Measurements from ENCODE around the gene ACTR3C. TPM values are rescaled to one million over a fixed set of nuclear protein-coding genes. Genes with fewer than 3 reads are reported as not detected.
A peak's percentile ranks its signal among the peaks of the same experiment; 100 is the strongest.

The ACTR3C gene
- total RNA-seq, 1 donor from 2014 or later: 0.49 TPM

DNA sequence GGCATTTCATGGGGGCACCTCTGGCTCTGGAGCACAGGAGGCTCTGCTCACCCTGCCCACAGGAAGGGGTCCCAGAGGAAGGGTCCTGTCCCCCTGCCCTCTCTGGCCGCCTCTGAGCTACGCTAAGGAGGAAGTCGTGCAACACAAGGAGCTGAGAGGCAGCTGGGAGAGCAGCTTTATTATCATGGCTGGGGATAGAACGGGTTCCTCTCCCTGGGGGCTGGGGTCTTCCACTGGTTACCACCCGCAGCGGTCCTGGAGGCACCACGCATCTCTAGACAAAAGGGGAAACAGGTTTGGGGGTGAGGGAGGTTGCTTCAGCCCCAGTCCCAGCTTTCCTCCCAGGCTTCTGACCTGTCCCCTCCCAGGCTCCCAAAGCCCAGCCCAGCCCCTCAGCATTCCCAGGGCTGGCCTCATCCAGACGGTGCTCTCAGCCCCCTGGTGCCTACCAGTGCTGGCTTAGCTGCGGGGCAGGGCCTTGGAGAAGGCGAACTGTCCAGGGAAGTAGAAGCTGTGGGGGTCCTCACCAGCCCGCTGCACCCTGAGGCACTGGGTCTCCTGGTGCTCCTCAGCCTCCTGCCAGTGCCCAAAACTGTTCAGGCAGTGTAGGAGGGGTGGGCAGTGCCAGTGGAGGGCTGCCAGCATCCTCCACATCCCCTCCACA lies 15.0 kb upstream of the ACTR3C start:
- DNase-seq (ENCODE audit: low read depth, low spot score): no peak
- H3K4me1 Mint-ChIP-seq: peaks cover 21% of the 10 kb centered on the region
- no peaks in the 10 kb centered on the region for H3K9me3 Mint-ChIP-seq
- H3K27ac Mint-ChIP-seq (ENCODE audit: unreplicated experiment): no peak overlapping the region
- TF ChIP-seq CTCF (conservative IDR thresholded peaks at IDR 0.05): no peak
- peak overlapping the region; percentile 54 for H3K4me3 Mint-ChIP-seq
- H3K36me3 Mint-ChIP-seq (ENCODE audit: low read depth): no peaks in the 10 kb centered on the region
- peaks cover 41% of the 10 kb centered on the region for H3K27me3 Mint-ChIP-seq (ENCODE audit: low read depth)

DNA sequence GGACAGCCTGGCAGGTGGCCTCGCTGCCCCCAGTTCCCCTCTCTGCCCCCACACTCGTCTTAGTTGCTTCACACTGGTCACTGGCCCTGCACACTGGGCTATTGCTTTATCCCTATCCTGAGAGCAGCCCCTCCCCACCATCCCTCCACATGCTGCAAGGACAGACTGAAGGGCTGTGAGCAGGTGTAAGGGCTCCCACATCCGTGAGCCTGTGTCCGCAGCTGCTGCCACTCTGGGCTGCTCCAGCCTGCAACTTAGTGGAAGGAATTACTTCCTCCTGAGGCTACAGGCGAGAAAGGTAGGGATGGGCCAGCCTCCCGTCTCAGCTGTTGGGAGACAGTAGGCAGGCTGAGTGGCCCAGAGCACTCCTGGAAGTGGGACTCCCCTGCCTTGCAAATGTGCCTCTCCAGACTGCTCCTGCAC lies 14.3 kb upstream of the ACTR3C start:
- Mint-ChIP-seq H3K4me1 (peaks cover 21% of the 10 kb centered on the region), H3K36me3 (ENCODE audit: low read depth) (no peaks in the 10 kb centered on the region), H3K9me3 (no peaks in the 10 kb centered on the region), H3K27ac (ENCODE audit: unreplicated experiment) (no peak overlapping the region), H3K27me3 (ENCODE audit: low read depth) (peaks cover 35% of the 10 kb centered on the region), H3K4me3 (no peak overlapping the region)
- TF ChIP-seq CTCF (conservative IDR thresholded peaks at IDR 0.05): no peak
- DNase-seq (ENCODE audit: low read depth, low spot score): no peak

GRCh38 chr7:150337179-150337578 lies 13.8 kb upstream of the ACTR3C start:
- H3K4me1 Mint-ChIP-seq: peaks cover 18% of the 10 kb centered on the region
- H3K4me3 Mint-ChIP-seq: no peak overlapping the region

DNA sequence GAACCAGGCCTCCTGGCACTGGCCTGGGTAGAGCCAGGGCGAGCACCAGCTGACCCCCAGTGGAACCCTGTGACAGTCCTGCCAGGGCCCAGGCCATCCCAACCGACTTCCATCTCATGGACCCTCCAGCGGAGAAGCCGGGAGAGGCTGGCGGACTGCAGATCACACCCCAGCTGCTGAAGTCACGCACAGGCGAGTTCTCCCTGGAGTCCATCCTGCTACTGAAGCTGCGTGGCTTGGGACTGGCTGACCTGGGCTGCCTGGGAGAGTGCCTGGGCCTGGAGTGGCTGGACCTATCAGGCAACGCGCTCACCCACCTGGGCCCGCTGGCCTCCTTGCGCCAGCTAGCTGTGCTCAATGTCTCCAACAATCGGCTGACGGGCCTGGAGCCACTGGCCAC lies 13.4 kb upstream of the ACTR3C start:
- no peaks in the 10 kb centered on the region for H3K36me3 Mint-ChIP-seq (ENCODE audit: low read depth)
- no peak for DNase-seq (ENCODE audit: low read depth, low spot score)
- no peak overlapping the region for H3K4me3 Mint-ChIP-seq
- no peaks in the 10 kb centered on the region for H3K9me3 Mint-ChIP-seq
- TF ChIP-seq CTCF (conservative IDR thresholded peaks at IDR 0.05): no peak
- H3K4me1 Mint-ChIP-seq: peaks cover 14% of the 10 kb centered on the region
- H3K27ac Mint-ChIP-seq (ENCODE audit: unreplicated experiment): no peak overlapping the region
- H3K27me3 Mint-ChIP-seq (ENCODE audit: low read depth): peaks cover 25% of the 10 kb centered on the region

More at GRCh38 chr7:150337179-150337578, 13.8 kb upstream of the ACTR3C start:
- Mint-ChIP-seq H3K9me3 (no peaks in the 10 kb centered on the region), H3K27ac (ENCODE audit: unreplicated experiment) (no peak overlapping the region), H3K27me3 (ENCODE audit: low read depth) (peaks cover 30% of the 10 kb centered on the region), H3K36me3 (ENCODE audit: low read depth) (no peaks in the 10 kb centered on the region)
- DNase-seq (ENCODE audit: low read depth, low spot score): no peak
- no peak for TF ChIP-seq CTCF (conservative IDR thresholded peaks at IDR 0.05)

DNA sequence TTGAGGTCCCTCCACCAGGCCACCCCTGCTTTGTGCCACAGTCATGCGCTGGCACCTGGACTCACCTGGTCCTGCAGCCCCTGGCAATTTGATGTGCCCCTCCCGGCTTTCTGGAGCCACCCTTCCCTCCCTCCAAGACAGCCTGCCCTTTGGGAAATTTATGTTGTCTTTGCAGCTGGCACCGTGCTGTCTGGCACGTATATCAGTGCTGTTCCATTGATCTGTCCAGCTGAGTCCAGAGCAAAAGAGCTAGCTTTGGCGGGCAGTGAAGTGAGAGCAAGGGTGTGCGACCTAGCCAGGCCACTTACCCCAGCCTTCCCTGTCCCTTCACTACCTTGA lies 12.4 kb upstream of the ACTR3C start:
- Mint-ChIP-seq H3K4me3 (no peak overlapping the region), H3K27me3 (ENCODE audit: low read depth) (peaks cover 18% of the 10 kb centered on the region), H3K36me3 (ENCODE audit: low read depth) (no peaks in the 10 kb centered on the region), H3K27ac (ENCODE audit: unreplicated experiment) (no peak overlapping the region), H3K4me1 (peaks cover 10% of the 10 kb centered on the region), H3K9me3 (no peaks in the 10 kb centered on the region)
- DNase-seq (ENCODE audit: low read depth, low spot score): no peak
- TF ChIP-seq CTCF (conservative IDR thresholded peaks at IDR 0.05): no peak
